Mucosa of descending colon (tissue), 3 donors: ENCODE data around the gene DLGAP4. TPM values are rescaled to one million over a fixed set of nuclear protein-coding genes. Genes with fewer than 3 reads are reported as not detected.

Experiments
- ATAC-seq: fragments of 200-7000 bp; cut with Tn5 transposase; one replicate; pipeline ENCODE4 v1.9.1; 2020; ENCODE audit warnings: mild to moderate bottlenecking, moderate library complexity
- DNase-seq, 3 donors: peaks; one replicate each; pipeline ENCODE4 v3.0.0-alpha.2; 2020
- H3K36me3 ChIP-seq: fragments of 200-600 bp; one replicate; pipeline ENCODE4 v1.8.0; 2021; ENCODE audit warnings: low read depth, mild to moderate bottlenecking
- H3K4me1 ChIP-seq: fragments of 200-600 bp; one replicate; pipeline ENCODE4 v1.8.0; 2021; ENCODE audit warnings: low read depth, mild to moderate bottlenecking
- H3K4me3 ChIP-seq: fragments of 200-600 bp; one replicate; pipeline ENCODE4 v1.8.0; 2021; ENCODE audit warnings: mild to moderate bottlenecking
- H3K9me3 ChIP-seq: fragments of 200-600 bp; one replicate; pipeline ENCODE4 v1.8.0; 2021; ENCODE audit warnings: mild to moderate bottlenecking
- CTCF ChIP-seq: fragments of 200-600 bp; IDR thresholded peaks from one replicate; pipeline ENCODE4 v1.8.0; 2022; ENCODE audit warnings: antibody characterized with exemption, mild to moderate bottlenecking
- intact Hi-C, 2 donors: fragments of 100-400 bp; cut with DNase I in 1 of 2; cut with micrococcal nuclease in 1 of 2; formaldehyde crosslinking; loops; one replicate each; pipeline versions ENCODE4 v1.11.0 to v1.11.1; 2022; cut with DNase I, micrococcal nuclease
- total RNA-seq, 3 donors: library from RNA; stranded (reverse); fragmentation: NEBNext Ultra II Directional in 2 of 3; extraction: Animal tissue kit (Norgen Biotek cat#: 25700) in 2 of 3; gene quantifications; one replicate each; pipeline versions ENCODE4 v1.2.1 to v1.2.4, GENCODE V29; 2021 to 2023
- donor health status: DM: no; HTN: no; CAD: no; lungs with moderate emphysema.
- donor health status: DM: no; HTN: no; CAD: no.
- donor health status: DM: no; HTN: yes; CAD: no.

DLGAP4 gene
- total RNA-seq, 3 donors from 2014 or later: 40.0 to 66.3 (median 43.5) TPM

- ATAC-seq: no peak
- no peak for TF ChIP-seq CTCF
- intact Hi-C loops: no loop called here
- DNase-seq: no peak
- no peaks in the 10 kb centered on the region for H3K4me1 ChIP-seq
- no peak overlapping the region for H3K4me3 ChIP-seq
- no peaks in the 10 kb centered on the region for H3K9me3 ChIP-seq
- H3K36me3 ChIP-seq: no peaks in the 10 kb centered on the region
Measured at GRCh38 chr20:36320898-36321695, 15.0 kb downstream of the DLGAP4 start.

- Histone ChIP-seq H3K36me3 (no peaks in the 10 kb centered on the region), H3K4me3 (no peak overlapping the region), H3K4me1 (no peaks in the 10 kb centered on the region), H3K9me3 (no peaks in the 10 kb centered on the region)
- no peak for TF ChIP-seq CTCF
- ATAC-seq (no peak), DNase-seq (no peak)
- intact Hi-C loops: no loop called here
Measured at GRCh38 chr20:36322131-36322530, 16.0 kb downstream of the DLGAP4 start.

- TF ChIP-seq CTCF: no peak
- intact Hi-C loops: no loop called here
- DNase-seq (no peak), ATAC-seq (no peak)
- H3K9me3 ChIP-seq: no peaks in the 10 kb centered on the region
- H3K4me1 ChIP-seq: no peaks in the 10 kb centered on the region
- H3K4me3 ChIP-seq: no peak overlapping the region
- no peaks in the 10 kb centered on the region for H3K36me3 ChIP-seq
Measured at GRCh38 chr20:36330091-36330490, 24.0 kb downstream of the DLGAP4 start.

GRCh38 chr20:36331209-36331608 is 25.1 kb downstream of the DLGAP4 start:
- ATAC-seq: no peak
- intact Hi-C loops: no loop called here
- no peaks in the 10 kb centered on the region for H3K9me3 ChIP-seq
- H3K4me3 ChIP-seq: no peak overlapping the region
- no peaks in the 10 kb centered on the region for H3K4me1 ChIP-seq
- TF ChIP-seq CTCF: no peak
- H3K36me3 ChIP-seq: no peaks in the 10 kb centered on the region
- no peak for DNase-seq

- H3K36me3 ChIP-seq: no peaks in the 10 kb centered on the region
- no peak for ATAC-seq
- no peak for DNase-seq
- intact Hi-C loops: no loop called here
- no peaks in the 10 kb centered on the region for H3K4me1 ChIP-seq
- H3K4me3 ChIP-seq: no peak overlapping the region
- H3K9me3 ChIP-seq: no peaks in the 10 kb centered on the region
- TF ChIP-seq CTCF: no peak
Measured at GRCh38 chr20:36333841-36334240, 27.7 kb downstream of the DLGAP4 start.
